Measurements from ENCODE around the gene IL25. TPM values are rescaled to one million over a fixed set of nuclear protein-coding genes. Genes with fewer than 3 reads are reported as not detected.

The IL25 gene
- total and polyA plus RNA-seq, 5 experiments from 2014 or later, result not detected

DNA sequence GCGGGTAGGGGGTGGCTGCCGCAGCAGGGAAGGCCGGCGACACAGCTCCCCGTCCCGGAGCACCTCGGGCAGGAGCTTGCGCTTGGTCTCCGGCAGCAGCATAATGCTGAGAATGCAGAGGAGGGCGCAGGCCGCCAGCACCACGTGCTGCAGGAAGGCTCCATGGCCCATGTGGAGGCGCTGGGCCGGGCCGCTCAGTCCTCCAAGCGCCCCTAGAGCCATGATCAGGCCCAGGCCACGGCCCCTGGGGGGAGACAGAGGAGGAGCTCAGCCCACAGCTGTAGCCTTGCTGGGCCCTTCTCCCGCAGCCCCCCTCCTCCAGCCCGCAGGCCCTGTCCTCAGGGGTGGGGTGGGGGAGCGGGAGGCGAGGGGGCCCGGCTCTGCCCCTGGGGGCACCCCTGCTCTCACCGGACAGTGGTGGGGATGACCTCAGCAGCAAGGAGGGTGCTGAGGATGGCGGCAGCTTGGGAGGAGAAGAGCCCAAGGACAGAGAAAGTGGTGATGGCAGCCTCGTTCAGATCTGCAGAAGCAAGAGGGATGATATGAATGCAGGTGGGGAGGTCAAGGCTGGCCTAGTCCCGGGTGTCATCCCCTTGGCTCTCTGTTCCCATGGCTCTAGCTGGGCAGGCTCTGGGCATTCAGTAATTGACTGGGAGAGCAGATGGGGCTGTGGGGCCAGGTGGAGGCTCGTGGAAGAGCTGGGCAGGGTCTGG lies 25.8 kb upstream of the IL25 start:
- Mint-ChIP-seq H3K27me3 (peaks cover 0 to 26% (median 12%) of the 10 kb centered on the region in 5 donors), H3K4me3 (no peak overlapping the region), H3K9me3 (no peaks in the 10 kb centered on the region), H3K36me3 (peaks cover 0 to 4% (median 0%) of the 10 kb centered on the region in 3 donors), H3K4me1 (peaks cover 6 to 13% (median 9%) of the 10 kb centered on the region in 4 donors), H3K27ac (no peak overlapping the region)
- no peak for DNase-seq
- no peak for ATAC-seq
- POLR2A ChIA-PET, result interaction anchor here (0.6 kb wide), 1 partner anchor 88 kb away, joined by 3 read pairs; no protein-coding TSS in a partner anchor

- ATAC-seq (no peak), DNase-seq (no peak)
- H3K36me3 Mint-ChIP-seq, result peaks cover 0 to 4% (median 0%) of the 10 kb centered on the region in 3 donors
- H3K4me1 Mint-ChIP-seq, result peaks cover 7 to 13% (median 10%) of the 10 kb centered on the region in 4 donors
- peaks cover 0 to 26% (median 11%) of the 10 kb centered on the region in 5 donors for H3K27me3 Mint-ChIP-seq
- H3K9me3 Mint-ChIP-seq, result no peaks in the 10 kb centered on the region
- H3K4me3 Mint-ChIP-seq, result no peak overlapping the region
- peak overlapping the region in 2 of 10 donors; percentile 5 to 40 for H3K27ac Mint-ChIP-seq
- POLR2A ChIA-PET, result interaction anchor here (0.6 kb wide), 1 partner anchor 89 kb away, joined by 3 read pairs; no protein-coding TSS in a partner anchor
These were observed 25.0 kb upstream of the IL25 start for GRCh38 chr14:23347406-23348296.

DNA sequence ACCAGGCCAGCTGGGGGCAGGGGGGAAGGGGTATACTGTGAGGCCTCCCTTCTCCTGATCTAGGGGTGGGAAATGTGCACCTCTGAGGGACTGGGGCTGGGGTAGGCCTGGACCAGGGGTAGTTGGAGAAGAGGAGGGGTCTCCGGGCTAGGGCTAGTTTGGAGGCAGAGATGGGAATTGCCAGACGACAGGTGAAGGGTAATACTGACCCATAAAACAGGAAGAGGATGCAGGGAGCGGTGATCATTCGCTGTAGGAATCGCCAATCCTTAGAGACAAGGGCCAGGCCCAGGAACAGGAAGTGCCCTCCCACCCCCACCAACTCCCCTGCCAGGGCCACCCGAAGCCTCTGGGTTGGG lies 24.3 kb upstream of the IL25 start:
- H3K4me1 Mint-ChIP-seq, result peaks cover 13 to 18% (median 15%) of the 10 kb centered on the region in 4 donors
- H3K4me3 Mint-ChIP-seq, result no peak overlapping the region
- peaks cover 0 to 4% (median 0%) of the 10 kb centered on the region in 3 donors for H3K36me3 Mint-ChIP-seq
- POLR2A ChIA-PET, result no interaction called here
- no peak overlapping the region for H3K27ac Mint-ChIP-seq
- peaks cover 0 to 27% (median 11%) of the 10 kb centered on the region in 5 donors for H3K27me3 Mint-ChIP-seq
- DNase-seq, result no peak
- no peaks in the 10 kb centered on the region for H3K9me3 Mint-ChIP-seq
- no peak for ATAC-seq

- ATAC-seq (no peak), DNase-seq (no peak)
- POLR2A ChIA-PET, result interaction anchor here (0.7 kb wide), 1 partner anchor 16 kb away, joined by 3 read pairs; no protein-coding TSS in a partner anchor
- Mint-ChIP-seq H3K4me1 (peaks cover 15 to 21% (median 18%) of the 10 kb centered on the region in 4 donors), H3K36me3 (peaks cover 0 to 4% (median 0%) of the 10 kb centered on the region in 3 donors), H3K4me3 (peak overlapping the region in 3 of 10 donors; percentile 4 to 45 (median 12)), H3K27me3 (peaks cover 0 to 38% (median 12%) of the 10 kb centered on the region in 5 donors), H3K9me3 (no peaks in the 10 kb centered on the region), H3K27ac (peak overlapping the region in 2 of 10 donors; percentile 2 to 42)
These were observed 23.3 kb upstream of the IL25 start for GRCh38 chr14:23349156-23349845.

GRCh38 chr14:23351681-23352505 lies 20.7 kb upstream of the IL25 start:
- DNase-seq, result peak in 3 of 10 donors; percentile 8 to 20 (median 12)
- Mint-ChIP-seq H3K27me3 (peaks cover 3 to 51% (median 12%) of the 10 kb centered on the region in 5 donors), H3K36me3 (peaks cover 0 to 4% (median 0%) of the 10 kb centered on the region in 3 donors), H3K4me1 (peaks cover 15 to 21% (median 18%) of the 10 kb centered on the region in 4 donors), H3K27ac (peak overlapping the region in 5 of 10 donors; percentile 7 to 75 (median 58)), H3K9me3 (no peaks in the 10 kb centered on the region), H3K4me3 (peak overlapping the region; percentile 75 to 91 (median 86))
- peak; percentile 6 to 45 for ATAC-seq
- POLR2A ChIA-PET, result interaction anchor here (1.0 to 4.5 kb wide), 3 partner anchors 10 to 30 kb away, joined by 3 to 25 read pairs (median 3); partner anchors contain the start of gene PABPN1

DNA sequence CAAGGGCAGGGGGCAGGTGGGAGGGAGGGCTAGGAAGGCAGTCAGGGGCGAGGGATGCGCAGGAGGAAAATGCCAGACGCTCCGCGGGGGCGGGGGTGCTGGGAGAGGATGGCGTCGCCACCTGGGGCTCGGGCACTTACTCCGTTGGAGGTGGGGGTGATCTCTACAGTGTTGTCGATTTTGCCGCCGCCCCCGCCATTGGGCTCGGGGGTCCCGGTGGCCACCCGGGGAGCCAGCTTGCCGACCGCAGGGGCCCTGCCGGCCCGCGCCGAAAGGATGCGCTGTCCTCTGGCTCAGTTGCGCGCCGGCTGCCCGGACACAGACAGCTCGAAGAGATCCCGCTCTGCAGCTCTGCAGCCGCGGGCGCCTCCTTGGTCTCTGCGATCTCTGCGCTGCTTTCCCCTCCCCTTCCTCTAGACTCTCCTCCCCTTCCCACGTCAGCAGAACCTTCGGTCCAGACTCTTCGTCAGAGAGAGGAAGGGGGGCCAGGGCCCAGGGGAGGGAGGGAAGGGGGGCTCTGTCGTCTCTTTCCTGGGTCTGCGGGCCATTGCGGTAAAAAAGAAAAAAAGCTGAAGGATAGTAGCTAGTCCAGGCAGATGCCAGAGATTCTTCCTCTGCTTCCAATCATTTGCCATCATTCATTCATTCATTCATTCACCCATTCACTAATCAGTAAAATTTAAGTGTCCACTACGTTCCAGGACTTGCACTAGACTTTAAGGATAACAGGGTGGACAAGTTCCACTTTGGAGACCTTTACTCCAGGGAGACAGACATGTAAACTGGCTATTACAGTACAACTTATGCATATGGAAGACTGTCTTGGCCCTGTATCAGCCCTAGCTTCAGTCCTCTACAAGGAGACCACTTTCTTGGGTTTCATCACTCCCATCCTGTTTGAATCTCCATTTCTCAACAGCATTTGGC lies 19.8 kb upstream of the IL25 start, which contains the start of gene SLC22A17:
TSS of gene SLC22A17 (minus strand) at position 382 of the 927 bp plus-strand sequence.
- ATAC-seq (peak; percentile 93 to 95), DNase-seq (peak; percentile 38 to 83 (median 70))
- peaks cover 3 to 51% (median 12%) of the 10 kb centered on the region in 5 donors for H3K27me3 Mint-ChIP-seq
- H3K27ac Mint-ChIP-seq, result peak within 1 kb of the TSS in 8 of 10 donors; percentile 41 to 90 (median 78)
- POLR2A ChIA-PET, result interaction anchor here (1.0 to 4.5 kb wide), 3 partner anchors 9 to 31 kb away, joined by 3 to 25 read pairs (median 3); partner anchors contain the start of gene PABPN1
- no peaks in the 10 kb centered on the region for H3K9me3 Mint-ChIP-seq
- peaks cover 15 to 21% (median 18%) of the 10 kb centered on the region in 4 donors for H3K4me1 Mint-ChIP-seq
- H3K4me3 Mint-ChIP-seq, result peak within 1 kb of the TSS; percentile 75 to 91 (median 86)
- peaks cover 0 to 4% (median 0%) of the 10 kb centered on the region in 3 donors for H3K36me3 Mint-ChIP-seq

DNA sequence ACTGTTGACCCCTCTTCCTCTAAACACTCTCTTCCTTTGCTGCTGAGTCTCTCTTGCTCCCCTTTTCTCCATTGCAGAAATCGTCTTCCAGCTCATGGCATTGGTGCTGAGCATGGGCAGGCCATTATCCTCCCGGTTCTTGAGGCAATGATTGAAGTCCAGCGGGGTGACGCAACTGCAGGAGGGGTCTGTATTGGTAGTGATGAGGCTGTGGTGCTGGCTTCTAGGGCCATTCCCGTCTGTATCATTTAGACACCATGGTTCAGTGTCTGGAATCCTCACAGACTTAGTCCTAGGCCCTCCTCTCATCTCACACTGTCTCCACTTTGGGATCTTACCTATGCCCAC lies 19.2 kb upstream of the IL25 start:
- no peaks in the 10 kb centered on the region for H3K9me3 Mint-ChIP-seq
- peaks cover 0 to 4% (median 0%) of the 10 kb centered on the region in 3 donors for H3K36me3 Mint-ChIP-seq
- H3K4me3 Mint-ChIP-seq, result peak overlapping the region; percentile 75 to 91 (median 86)
- H3K27ac Mint-ChIP-seq, result peak overlapping the region in 8 of 10 donors; percentile 9 to 83 (median 53)
- ATAC-seq (no peak), DNase-seq (no peak)
- peaks cover 3 to 51% (median 12%) of the 10 kb centered on the region in 5 donors for H3K27me3 Mint-ChIP-seq
- POLR2A ChIA-PET, result interaction anchor here (4.5 kb wide), 1 partner anchor 32 kb away, joined by 25 read pairs; the partner anchor contains the start of gene PABPN1
- H3K4me1 Mint-ChIP-seq, result peaks cover 15 to 21% (median 17%) of the 10 kb centered on the region in 4 donors

- Mint-ChIP-seq H3K27ac (no peak overlapping the region), H3K9me3 (no peaks in the 10 kb centered on the region), H3K36me3 (peaks cover 0 to 4% (median 0%) of the 10 kb centered on the region in 3 donors), H3K4me3 (no peak overlapping the region), H3K27me3 (peaks cover 3 to 48% (median 12%) of the 10 kb centered on the region in 5 donors), H3K4me1 (peaks cover 15 to 21% (median 16%) of the 10 kb centered on the region in 4 donors)
- POLR2A ChIA-PET, result interaction anchor here (4.5 kb wide), 1 partner anchor 34 kb away, joined by 25 read pairs; the partner anchor contains the start of gene PABPN1
- ATAC-seq, result no peak
- DNase-seq, result no peak
These were observed 17.6 kb upstream of the IL25 start for GRCh38 chr14:23354990-23355389.

DNA sequence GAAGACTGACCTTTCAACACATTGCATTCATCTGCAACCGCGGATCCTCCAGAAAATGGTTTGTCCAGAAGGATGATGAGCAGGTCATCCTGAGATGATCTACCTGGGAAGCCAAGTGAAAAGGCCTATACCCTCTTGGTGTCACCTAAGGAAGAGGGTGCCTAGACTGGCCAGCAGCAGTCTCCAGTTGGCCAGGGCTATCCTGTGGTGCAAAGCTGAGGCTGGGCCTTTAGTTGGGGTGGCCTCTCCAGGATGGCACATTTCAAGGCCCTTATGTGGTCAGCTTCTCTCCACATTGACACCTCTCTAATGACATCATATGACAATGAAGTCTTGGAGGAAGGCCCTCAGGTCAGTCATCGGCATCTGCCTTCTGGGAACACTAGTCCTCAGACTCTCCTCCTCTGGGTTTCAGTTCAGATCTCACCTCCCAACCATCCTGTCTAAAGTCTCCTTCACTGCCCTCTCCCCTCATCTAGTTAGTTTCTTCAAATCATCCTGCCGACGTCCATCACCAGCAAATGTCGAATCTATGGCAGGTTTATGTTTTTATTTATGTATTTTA lies 16.7 kb upstream of the IL25 start:
- H3K4me3 Mint-ChIP-seq, result no peak overlapping the region
- POLR2A ChIA-PET, result no interaction called here
- peaks cover 3 to 40% (median 6%) of the 10 kb centered on the region in 5 donors for H3K27me3 Mint-ChIP-seq
- no peak for ATAC-seq
- peak overlapping the region in 1 of 10 donors; percentile 35 for H3K27ac Mint-ChIP-seq
- DNase-seq, result no peak
- no peaks in the 10 kb centered on the region for H3K9me3 Mint-ChIP-seq
- H3K36me3 Mint-ChIP-seq, result no peaks in the 10 kb centered on the region
- peaks cover 10 to 17% (median 15%) of the 10 kb centered on the region in 4 donors for H3K4me1 Mint-ChIP-seq

DNA sequence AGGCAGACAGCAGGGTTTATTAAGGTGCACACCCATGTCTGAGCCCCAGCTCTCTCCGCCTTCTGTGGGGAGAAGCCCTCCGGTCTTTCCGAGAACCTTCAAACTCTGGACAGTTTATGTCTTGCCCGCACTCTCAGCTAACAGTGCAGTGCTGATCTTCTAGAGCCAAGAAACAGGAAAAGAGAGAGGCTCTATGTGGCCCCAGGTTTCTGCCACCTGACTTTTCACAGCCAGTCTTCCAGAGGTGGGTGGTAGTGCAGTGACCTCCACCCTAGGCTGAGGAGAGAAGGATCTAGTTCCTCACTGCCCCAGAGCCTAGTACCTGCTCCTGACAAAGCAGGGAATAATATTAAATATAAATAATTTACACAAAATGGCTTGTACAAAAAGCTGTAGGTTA lies 15.9 kb upstream of the IL25 start:
- no peaks in the 10 kb centered on the region for H3K9me3 Mint-ChIP-seq
- H3K27ac Mint-ChIP-seq, result no peak overlapping the region
- peaks cover 7 to 10% (median 9%) of the 10 kb centered on the region in 4 donors for H3K4me1 Mint-ChIP-seq
- no peak for ATAC-seq
- H3K4me3 Mint-ChIP-seq, result no peak overlapping the region
- peaks cover 0 to 35% (median 4%) of the 10 kb centered on the region in 5 donors for H3K27me3 Mint-ChIP-seq
- DNase-seq, result no peak
- POLR2A ChIA-PET, result no interaction called here
- H3K36me3 Mint-ChIP-seq, result no peaks in the 10 kb centered on the region
